H1 (cell line): ENCODE measurements around the gene DDR1. TPM values are rescaled to one million over a fixed set of nuclear protein-coding genes. Genes with fewer than 3 reads are reported as not detected.

Experiments
- CTCF ChIA-PET: fragments of 300-600 bp; sonication (Branson Sonifier 250); formaldehyde crosslinking; loops from one replicate; lab custom pipeline; 2021; ENCODE audit not compliant: partially characterized antibody; lab: Charles Lee
- POLR2A ChIA-PET: fragments of 300-600 bp; sonication (Branson Sonifier 250); formaldehyde crosslinking; loops from one replicate; lab custom pipeline; 2021; ENCODE audit warnings: inconsistent platforms; ENCODE audit not compliant: partially characterized antibody; lab: Charles Lee
- DNase-seq, 2 experiments: peaks; one replicate each; pipeline versions ENCODE4 v3.0.0 to v3.0.0-alpha.2; 2010 to 2022; ENCODE audit warnings: low spot score in 2 of 2, low read depth in 1 of 2, mixed read lengths in 1 of 2
- FAIRE-seq: peaks from 2 replicates; lab custom pipeline; 2011; peaks lifted over from hg19 to GRCh38; lab: Jason Lieb, UNC
- H2AFZ ChIP-seq: 2 replicates; pipeline ENCODE4 v1.8.1; 2012; ENCODE audit warnings: low read length, inconsistent platforms
- H2AK5ac ChIP-seq: 2 replicates; pipeline ENCODE4 v1.6.1; 2013; ENCODE audit warnings: low read depth, low read length
- H2BK120ac ChIP-seq: replicated peaks from 2 replicates; pipeline ENCODE3; 2013; ENCODE audit warnings: low read depth, low read length, inconsistent platforms
- H2BK12ac ChIP-seq: 2 replicates; pipeline ENCODE4 v1.6.1; 2013; ENCODE audit warnings: low read depth, low read length
- H2BK15ac ChIP-seq: 2 replicates; pipeline ENCODE4 v1.6.1; 2013; ENCODE audit warnings: low read length
- H2BK20ac ChIP-seq: 2 replicates; pipeline ENCODE4 v1.6.1; 2013; ENCODE audit warnings: low read length
- H2BK5ac ChIP-seq: 2 replicates; pipeline ENCODE4 v1.6.1; 2013; ENCODE audit warnings: low read depth, low read length
- H3K14ac ChIP-seq: 2 replicates; pipeline ENCODE4 v1.6.1; 2013; ENCODE audit warnings: inconsistent platforms; ENCODE audit not compliant: insufficient read length
- H3K18ac ChIP-seq: 2 replicates; pipeline ENCODE4 v1.6.1; 2013; ENCODE audit warnings: low read length; ENCODE audit errors: extremely low read depth
- H3K23ac ChIP-seq: 2 replicates; pipeline ENCODE4 v1.6.1; 2013; ENCODE audit warnings: inconsistent platforms; ENCODE audit not compliant: insufficient read length
- H3K23me2 ChIP-seq: 2 replicates; pipeline ENCODE4 v1.6.1; 2013; ENCODE audit warnings: low read depth, low read length
- H3K27ac ChIP-seq: 2 replicates; pipeline ENCODE4 v1.6.1; 2011; ENCODE audit warnings: low read depth, low read length, inconsistent platforms
- H3K27me3 ChIP-seq, 4 experiments: replicated peaks in 1 of 4; 1 replicate in 1 of 4; 2 replicates in 3 of 4; pipeline versions ENCODE4 v1.6.1 to v1.8.1; 2011 to 2013; ENCODE audit warnings: low read length in 3 of 4, mild to moderate bottlenecking in 3 of 4, inconsistent platforms in 2 of 4, mixed read lengths in 2 of 4, moderate library complexity in 1 of 4; ENCODE audit not compliant: control insufficient read depth in 3 of 4, insufficient read depth in 3 of 4; ENCODE audit errors: extremely low read depth in 1 of 4
- H3K36me3 ChIP-seq, 4 experiments: 2 replicates each; pipeline versions ENCODE4 v1.6.1 to v1.8.1; 2011 to 2013; ENCODE audit warnings: mild to moderate bottlenecking in 4 of 4, low read length in 3 of 4, moderate library complexity in 2 of 4, control low read depth in 1 of 4, inconsistent platforms in 1 of 4; ENCODE audit not compliant: insufficient read depth in 4 of 4, control insufficient read depth in 2 of 4
- H3K4ac ChIP-seq: replicated peaks from 2 replicates; pipeline ENCODE3; 2013; ENCODE audit warnings: low read length, low read depth, mixed read lengths, inconsistent platforms; ENCODE audit not compliant: insufficient read length
- H3K4me1 ChIP-seq, 4 experiments: replicated peaks in 1 of 4; 1 replicate in 1 of 4; 2 replicates in 3 of 4; pipeline versions ENCODE4 v1.6.1 to v1.8.1; 2011 to 2013; ENCODE audit warnings: low read length in 3 of 4, inconsistent platforms in 2 of 4, mixed read lengths in 1 of 4; ENCODE audit not compliant: insufficient read depth in 4 of 4, control insufficient read depth in 3 of 4
- H3K4me2 ChIP-seq, 2 experiments: 2 replicates each; pipeline versions ENCODE4 v1.6.1 to v1.8.1; 2011 to 2013; ENCODE audit warnings: low read depth in 2 of 2, low read length in 2 of 2, control low read depth in 1 of 2, inconsistent platforms in 1 of 2, mild to moderate bottlenecking in 1 of 2; ENCODE audit not compliant: insufficient read depth in 1 of 2
- H3K4me3 ChIP-seq, 4 experiments: fragments of 200-600, 300-600 bp in 1 of 4; sonication (generic), shearing (Covaris generic), sonication (Bioruptor Twin) in 1 of 4; 2 replicates each; pipeline versions ENCODE4 v1.5.1 to v1.8.1; 2011 to 2016; ENCODE audit warnings: low read length in 4 of 4, low read depth in 3 of 4, control low read depth in 2 of 4, inconsistent platforms in 2 of 4, mild to moderate bottlenecking in 2 of 4, mixed read lengths in 1 of 4, moderate library complexity in 1 of 4; ENCODE audit not compliant: insufficient read depth in 2 of 4; ENCODE audit errors: extremely low read depth in 1 of 4
- H3K56ac ChIP-seq: replicated peaks from 2 replicates; pipeline ENCODE3; 2013; ENCODE audit warnings: low read depth, mild to moderate bottlenecking, mixed read lengths, low read length, inconsistent platforms; ENCODE audit not compliant: insufficient read length
- H3K79me1 ChIP-seq: 2 replicates; pipeline ENCODE4 v1.6.1; 2013; ENCODE audit warnings: low read depth, low read length, control low read depth
- H3K79me2 ChIP-seq, 2 experiments: 2 replicates each; pipeline versions ENCODE4 v1.6.1 to v1.8.1; 2012 to 2013; ENCODE audit warnings: low read length in 2 of 2, mild to moderate bottlenecking in 2 of 2, inconsistent platforms in 1 of 2; ENCODE audit not compliant: insufficient read depth in 2 of 2, control insufficient read depth in 1 of 2
- H3K9ac ChIP-seq, 4 experiments: replicated peaks in 1 of 4; 1 replicate in 1 of 4; 2 replicates in 3 of 4; pipeline versions ENCODE4 v1.6.1 to v1.8.1; 2011 to 2013; ENCODE audit warnings: low read depth in 3 of 4, low read length in 3 of 4, control low read depth in 2 of 4, mild to moderate bottlenecking in 2 of 4, moderate library complexity in 2 of 4, inconsistent platforms in 1 of 4; ENCODE audit errors: extremely low read depth in 1 of 4
- H3K9me3 ChIP-seq, 2 experiments: 2 replicates each; pipeline versions ENCODE4 v1.6.1 to v1.8.1; 2012 to 2013; ENCODE audit warnings: mild to moderate bottlenecking in 2 of 2, moderate library complexity in 2 of 2, control low read depth in 1 of 2, inconsistent platforms in 1 of 2, low read depth in 1 of 2, low read length in 1 of 2, mixed read lengths in 1 of 2; ENCODE audit not compliant: insufficient read depth in 2 of 2
- H4K20me1 ChIP-seq, 2 experiments: replicated peaks in 1 of 2; 2 replicates each; pipeline versions ENCODE3 to v1.8.1; 2011 to 2013; ENCODE audit warnings: inconsistent platforms in 2 of 2, low read length in 2 of 2, mild to moderate bottlenecking in 1 of 2; ENCODE audit not compliant: insufficient read depth in 2 of 2, control insufficient read depth in 1 of 2
- H4K5ac ChIP-seq: 2 replicates; pipeline ENCODE4 v1.6.1; 2013; ENCODE audit warnings: low read length, low read depth, mixed read lengths, inconsistent platforms; ENCODE audit not compliant: insufficient read length
- H4K8ac ChIP-seq: 2 replicates; pipeline ENCODE4 v1.8.0; 2013; ENCODE audit warnings: mild to moderate bottlenecking, moderate library complexity, low read length, inconsistent platforms; ENCODE audit not compliant: insufficient read depth; ENCODE audit errors: extremely low read depth
- H4K91ac ChIP-seq: replicated peaks from 2 replicates; pipeline ENCODE3; 2013; ENCODE audit warnings: low read length, mixed read lengths, inconsistent platforms; ENCODE audit not compliant: insufficient read length
- POLR2AphosphoS5 ChIP-seq: IDR thresholded peaks from 2 replicates; pipeline ENCODE4 v1.6.1; 2011; ENCODE audit warnings: low read depth, low read length
- SP2 ChIP-seq: IDR thresholded peaks from 2 replicates; pipeline ENCODE4 v1.6.1; 2012; ENCODE audit warnings: mild to moderate bottlenecking, low read length, inconsistent platforms
- WGBS, 2 experiments: shearing (Covaris generic) in 1 of 2; methylation state at CpG; one replicate each; pipeline versions ENCODE4 v1.1.6 to v1.1.7; 2013 to 2015; ENCODE audit warnings: low lambda C conversion rate in 2 of 2, mixed read lengths in 2 of 2, inconsistent platforms in 1 of 2, low coverage in 1 of 2, missing lambda C conversion rate in 1 of 2; ENCODE audit not compliant: insufficient replicate concordance in 2 of 2, insufficient coverage in 1 of 2, insufficient read length in 1 of 2; ENCODE audit errors: extremely low coverage in 1 of 2, missing lambda C conversion rate in 1 of 2; 5-methylcytosine and 5-hydroxymethylcytosine counted together
- polyA plus RNA-seq, 7 experiments: library from polyadenylated mRNA; depleted of rRNA in 3 of 7; stranded (reverse) in 5 of 7; unstranded in 2 of 7; fragments of >200 nt in 5 of 7; fragments of 200-250 nt in 2 of 7; gene quantifications; 1 replicate in 5 of 7; 2 replicates in 1 of 7; 4 replicates in 1 of 7; pipeline versions ENCODE4 v1.2.1 to v1.2.3, GENCODE V29; 2011 to 2013; ENCODE audit warnings: missing spikeins in 2 of 7, mixed read lengths in 2 of 7
- total RNA-seq: library from RNA; stranded (reverse); fragmentation: NEBNext Ultra II Directional; extraction: Animal tissue kit (Norgen Biotek cat#: 25700); gene quantifications from 2 replicates; pipeline ENCODE4 v1.2.1, GENCODE V29; 2021

Gene DDR1
- total and polyA plus RNA-seq, 2 of the 8 experiments (the other 6 are each of a cell fraction or from before 2014, with no cell fraction given) = 99.4 to 181 TPM

DNA sequence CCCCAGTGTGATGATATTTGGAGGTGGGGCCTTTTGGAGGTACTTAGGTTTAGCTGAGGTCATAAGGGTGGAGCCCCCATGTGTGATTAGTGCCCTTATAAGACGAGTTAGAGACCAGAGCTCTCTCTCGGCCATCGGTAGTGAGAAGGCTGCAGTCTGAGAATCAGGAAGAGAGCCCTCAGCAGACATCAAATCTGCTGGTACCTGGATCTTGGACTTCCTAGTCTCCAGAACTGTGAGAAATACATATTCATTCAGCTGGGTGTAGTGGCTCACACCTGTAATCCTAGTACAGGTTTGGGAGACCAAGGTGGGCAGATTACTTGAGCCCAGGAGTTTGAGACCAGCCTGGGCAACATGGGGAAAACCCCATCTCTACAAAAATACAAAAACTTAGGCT lies 48.7 kb upstream of the DDR1 start:
- no peak overlapping the region for H2BK20ac ChIP-seq
- H3K9me3 ChIP-seq = peaks cover 8 to 13% of the 10 kb centered on the region in 2 experiments
- no peak overlapping the region for H2AFZ ChIP-seq
- H3K4me1 ChIP-seq = peaks cover 0 to 5% (median under 1%) of the 10 kb centered on the region in 4 experiments; a peak in 1 of 7 replicates
- no peak overlapping the region for H2BK15ac ChIP-seq
- TF ChIP-seq SP2 (no peak), POLR2AphosphoS5 (0 out of 2 replicates have a peak, but pooled peaks have one; percentile 40)
- 0 out of 4 replicates have a peak, but pooled peaks cover 0 to 2% of the 10 kb centered on the region in 2 experiments for H3K79me2 ChIP-seq
- H2BK5ac ChIP-seq = no peak overlapping the region
- no peaks in the 10 kb centered on the region for H3K79me1 ChIP-seq
- CTCF ChIA-PET = interaction anchor here (0.6 to 23.9 kb wide), 15 partner anchors 5 to 250 kb away, joined by 3 to 610 read pairs (median 5); partner anchors contain the start of genes DDR1, MUCL3 and VARS2
- no peak overlapping the region for H4K8ac ChIP-seq
- H4K91ac ChIP-seq = no peak overlapping the region
- FAIRE-seq (no peak), DNase-seq (no peak)
- H3K27ac ChIP-seq = no peak overlapping the region
- no peak overlapping the region for H2BK12ac ChIP-seq
- H3K4me2 ChIP-seq = no peak overlapping the region
- H3K56ac ChIP-seq = no peak overlapping the region
- no peak overlapping the region for H3K23ac ChIP-seq
- no peak overlapping the region for H3K4me3 ChIP-seq
- no peak overlapping the region for H3K14ac ChIP-seq
- H3K23me2 ChIP-seq = no peaks in the 10 kb centered on the region
- no peak overlapping the region for H2BK120ac ChIP-seq
- peaks cover 3 to 30% (median 19%) of the 10 kb centered on the region in 4 experiments; a peak in 6 of 8 replicates for H3K36me3 ChIP-seq
- no peak overlapping the region for H3K18ac ChIP-seq
- POLR2A ChIA-PET = interaction anchor here (0.7 to 27.8 kb wide), 5 partner anchors 7 to 89 kb away, joined by 3 to 452 read pairs (median 7); partner anchors contain the start of gene DDR1
- H3K9ac ChIP-seq = no peak overlapping the region
- WGBS, 2 experiments = 94% methylated on average over 3 of the region's 3 CpGs; no CpG with 5 or more reads in 1 of the 2 experiments
- H3K4ac ChIP-seq = no peak overlapping the region
- no peaks in the 10 kb centered on the region for H3K27me3 ChIP-seq
- no peak overlapping the region for H2AK5ac ChIP-seq
- H4K5ac ChIP-seq = no peak overlapping the region
- H4K20me1 ChIP-seq = no peaks in the 10 kb centered on the region
